Upper lobe of left lung (tissue), 4 donors: Measurements from ENCODE around the gene MAPK8IP3.

ENCODE experiments used
- EP300 ChIP-seq, 4 donors: sonication (generic); formaldehyde crosslinking; IDR thresholded peaks; one replicate each; pipeline ENCODE4 v1.5.1; 2017; ENCODE audit warnings: antibody characterized with exemption in 4 of 4, control low read depth in 2 of 4
- POLR2A ChIP-seq, 4 donors: fragments of 450-650 bp; IDR thresholded peaks; one replicate each; pipeline ENCODE4 v1.5.1; 2016 to 2017; ENCODE audit warnings: antibody characterized with exemption in 4 of 4, mild to moderate bottlenecking in 2 of 4
- POLR2AphosphoS5 ChIP-seq, 2 donors: sonication (generic); formaldehyde crosslinking; IDR thresholded peaks; one replicate each; pipeline ENCODE4 v1.5.1; 2017; ENCODE audit warnings: antibody characterized with exemption in 2 of 2
- TF ChIP-seq, protein P1 (sequence below), 6 experiments: fragments of 450-650 bp in 4 of 6; fragments of 200-600 bp in 2 of 6; sonication (generic) in 2 of 6; IDR thresholded peaks; one replicate each; pipeline ENCODE4 v1.5.1; 2016 to 2019; ENCODE audit warnings: antibody characterized with exemption in 6 of 6

DNA sequence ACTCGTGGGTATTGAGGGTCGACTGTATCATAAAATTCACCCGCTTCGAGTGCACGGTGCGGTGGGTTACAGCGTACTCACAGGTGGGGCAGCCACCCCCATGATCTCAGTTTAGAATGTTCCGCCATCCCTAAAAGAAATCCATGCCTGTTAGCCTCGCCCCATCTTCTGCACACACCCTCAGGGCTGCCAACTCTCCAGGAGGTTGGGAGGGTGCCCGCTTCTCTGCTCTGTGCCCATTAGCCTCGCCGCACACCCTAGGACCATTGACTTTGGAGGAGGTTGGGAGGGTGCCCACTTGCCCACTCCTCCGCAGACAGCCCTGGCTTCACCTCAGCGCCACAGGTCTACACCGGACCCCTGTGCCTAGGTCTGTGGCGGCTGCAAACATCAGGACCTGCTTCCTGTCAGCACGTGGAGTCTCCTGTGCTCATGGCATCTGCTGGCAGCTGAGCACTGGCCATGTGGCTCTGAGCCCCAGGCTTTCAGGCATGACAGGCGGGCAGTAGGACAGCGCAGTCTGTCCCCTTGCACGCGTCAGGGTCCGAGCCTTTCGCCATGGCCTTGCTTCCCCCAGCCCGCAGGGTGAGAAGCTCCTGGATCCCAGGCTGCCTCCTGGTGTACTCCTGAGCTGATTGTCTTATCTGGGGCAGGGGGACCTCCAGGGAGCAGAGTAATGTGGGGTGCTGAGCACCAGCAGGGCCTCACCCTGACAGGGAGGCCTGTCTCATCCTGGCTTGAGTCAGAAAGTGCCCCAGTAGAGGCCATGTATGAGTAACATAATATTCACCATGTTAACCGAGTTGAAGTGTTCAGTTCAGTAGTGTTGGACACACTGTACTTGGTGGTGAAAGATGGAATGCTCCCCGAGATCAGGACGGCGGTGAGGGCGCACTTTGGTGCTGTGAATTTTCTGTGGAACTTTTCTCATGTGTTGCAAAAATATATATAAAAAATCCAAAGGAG lies 43.4 kb downstream of the MAPK8IP3 start:
- no peak for TF ChIP-seq POLR2A (IDR thresholded peaks at IDR 0.05)
- TF ChIP-seq, protein P1, sequence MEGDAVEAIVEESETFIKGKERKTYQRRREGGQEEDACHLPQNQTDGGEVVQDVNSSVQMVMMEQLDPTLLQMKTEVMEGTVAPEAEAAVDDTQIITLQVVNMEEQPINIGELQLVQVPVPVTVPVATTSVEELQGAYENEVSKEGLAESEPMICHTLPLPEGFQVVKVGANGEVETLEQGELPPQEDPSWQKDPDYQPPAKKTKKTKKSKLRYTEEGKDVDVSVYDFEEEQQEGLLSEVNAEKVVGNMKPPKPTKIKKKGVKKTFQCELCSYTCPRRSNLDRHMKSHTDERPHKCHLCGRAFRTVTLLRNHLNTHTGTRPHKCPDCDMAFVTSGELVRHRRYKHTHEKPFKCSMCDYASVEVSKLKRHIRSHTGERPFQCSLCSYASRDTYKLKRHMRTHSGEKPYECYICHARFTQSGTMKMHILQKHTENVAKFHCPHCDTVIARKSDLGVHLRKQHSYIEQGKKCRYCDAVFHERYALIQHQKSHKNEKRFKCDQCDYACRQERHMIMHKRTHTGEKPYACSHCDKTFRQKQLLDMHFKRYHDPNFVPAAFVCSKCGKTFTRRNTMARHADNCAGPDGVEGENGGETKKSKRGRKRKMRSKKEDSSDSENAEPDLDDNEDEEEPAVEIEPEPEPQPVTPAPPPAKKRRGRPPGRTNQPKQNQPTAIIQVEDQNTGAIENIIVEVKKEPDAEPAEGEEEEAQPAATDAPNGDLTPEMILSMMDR (IDR thresholded peaks at IDR 0.05) = no peak
- no peak for TF ChIP-seq EP300 (IDR thresholded peaks at IDR 0.05)
- TF ChIP-seq POLR2AphosphoS5 (IDR thresholded peaks at IDR 0.05) = no peak
